ENCODE results near the gene SYNPO2L. TPM values are rescaled to one million over a fixed set of nuclear protein-coding genes. Genes with fewer than 3 reads are reported as not detected.
"Not testable (repeated sequence)": the region's sequence is repeated elsewhere in the genome, so short reads cannot be mapped to it uniquely, and the experiment has no call there.

Gene SYNPO2L, protein sequence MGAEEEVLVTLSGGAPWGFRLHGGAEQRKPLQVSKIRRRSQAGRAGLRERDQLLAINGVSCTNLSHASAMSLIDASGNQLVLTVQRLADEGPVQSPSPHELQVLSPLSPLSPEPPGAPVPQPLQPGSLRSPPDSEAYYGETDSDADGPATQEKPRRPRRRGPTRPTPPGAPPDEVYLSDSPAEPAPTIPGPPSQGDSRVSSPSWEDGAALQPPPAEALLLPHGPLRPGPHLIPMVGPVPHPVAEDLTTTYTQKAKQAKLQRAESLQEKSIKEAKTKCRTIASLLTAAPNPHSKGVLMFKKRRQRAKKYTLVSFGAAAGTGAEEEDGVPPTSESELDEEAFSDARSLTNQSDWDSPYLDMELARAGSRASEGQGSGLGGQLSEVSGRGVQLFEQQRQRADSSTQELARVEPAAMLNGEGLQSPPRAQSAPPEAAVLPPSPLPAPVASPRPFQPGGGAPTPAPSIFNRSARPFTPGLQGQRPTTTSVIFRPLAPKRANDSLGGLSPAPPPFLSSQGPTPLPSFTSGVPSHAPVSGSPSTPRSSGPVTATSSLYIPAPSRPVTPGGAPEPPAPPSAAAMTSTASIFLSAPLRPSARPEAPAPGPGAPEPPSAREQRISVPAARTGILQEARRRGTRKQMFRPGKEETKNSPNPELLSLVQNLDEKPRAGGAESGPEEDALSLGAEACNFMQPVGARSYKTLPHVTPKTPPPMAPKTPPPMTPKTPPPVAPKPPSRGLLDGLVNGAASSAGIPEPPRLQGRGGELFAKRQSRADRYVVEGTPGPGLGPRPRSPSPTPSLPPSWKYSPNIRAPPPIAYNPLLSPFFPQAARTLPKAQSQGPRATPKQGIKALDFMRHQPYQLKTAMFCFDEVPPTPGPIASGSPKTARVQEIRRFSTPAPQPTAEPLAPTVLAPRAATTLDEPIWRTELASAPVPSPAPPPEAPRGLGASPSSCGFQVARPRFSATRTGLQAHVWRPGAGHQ
- not detected for total RNA-seq

DNA sequence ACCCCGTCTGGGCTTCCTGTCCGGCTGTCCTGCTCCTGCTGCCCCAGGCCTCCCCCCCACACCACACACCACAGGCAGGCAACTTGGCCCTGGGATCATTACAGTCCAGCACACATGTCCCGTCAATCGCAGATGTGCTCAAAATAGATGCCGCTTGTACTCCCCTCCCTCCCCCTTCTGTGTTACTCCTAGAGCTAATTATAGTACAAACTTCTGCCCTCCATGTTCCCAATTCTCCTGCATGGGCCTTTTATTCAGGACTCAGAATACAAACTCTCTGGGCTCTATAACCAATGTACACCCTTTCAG is at the start of gene SYNPO2L:
SYNPO2L (minus strand) TSS at position 40 of the 309 bp plus-strand sequence. CDS start 107 bp downstream, outside the sequence.
- peak; percentile 52 for ATAC-seq
- no peak for DNase-seq (ENCODE audit: low spot score)
- intact Hi-C loops (cut with DNase I), result no loop called here

DNA sequence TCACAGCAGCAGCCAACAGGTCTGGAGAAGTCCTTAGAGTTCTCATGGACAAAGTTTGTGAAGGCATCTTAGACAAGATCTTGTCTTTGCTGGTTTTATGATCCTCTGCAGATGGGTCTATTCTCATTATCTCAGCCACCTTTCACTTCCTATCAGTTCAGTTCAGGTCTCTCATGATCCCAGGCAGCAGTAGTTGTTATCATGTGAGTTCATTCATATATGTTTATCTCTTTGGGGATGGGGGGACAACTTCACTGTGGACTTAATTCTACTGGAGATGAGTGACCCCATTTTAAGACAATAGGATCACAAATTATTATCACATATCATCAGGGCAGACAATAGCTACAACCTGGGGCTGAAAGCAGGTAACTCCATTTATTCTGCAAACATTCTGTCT is 48.1 kb upstream of the SYNPO2L start:
- intact Hi-C loops (cut with DNase I); DNase-seq (ENCODE audit: low spot score); ATAC-seq: not testable (repeated sequence)

DNA sequence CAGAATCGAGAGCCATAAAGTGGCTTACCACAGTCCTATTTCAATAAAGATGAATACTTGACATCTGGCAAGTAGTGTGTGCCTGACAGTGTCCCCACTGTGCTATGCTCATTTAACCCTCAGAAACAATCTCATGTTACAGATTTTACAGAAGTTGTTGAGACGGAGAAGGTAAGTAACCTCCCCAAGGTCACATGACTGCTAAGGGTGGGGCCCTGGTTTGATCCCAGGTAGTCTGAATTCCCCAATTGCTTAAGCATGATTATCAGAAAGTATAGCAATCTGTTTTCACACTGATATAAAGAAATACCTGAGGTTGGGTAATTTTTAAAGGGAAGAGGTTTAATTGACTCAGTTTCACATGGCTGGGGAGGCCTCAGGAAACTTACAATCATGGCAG is 43.0 kb upstream of the SYNPO2L start:
- DNase-seq (ENCODE audit: low spot score); intact Hi-C loops (cut with DNase I); ATAC-seq: not testable (repeated sequence)

DNA sequence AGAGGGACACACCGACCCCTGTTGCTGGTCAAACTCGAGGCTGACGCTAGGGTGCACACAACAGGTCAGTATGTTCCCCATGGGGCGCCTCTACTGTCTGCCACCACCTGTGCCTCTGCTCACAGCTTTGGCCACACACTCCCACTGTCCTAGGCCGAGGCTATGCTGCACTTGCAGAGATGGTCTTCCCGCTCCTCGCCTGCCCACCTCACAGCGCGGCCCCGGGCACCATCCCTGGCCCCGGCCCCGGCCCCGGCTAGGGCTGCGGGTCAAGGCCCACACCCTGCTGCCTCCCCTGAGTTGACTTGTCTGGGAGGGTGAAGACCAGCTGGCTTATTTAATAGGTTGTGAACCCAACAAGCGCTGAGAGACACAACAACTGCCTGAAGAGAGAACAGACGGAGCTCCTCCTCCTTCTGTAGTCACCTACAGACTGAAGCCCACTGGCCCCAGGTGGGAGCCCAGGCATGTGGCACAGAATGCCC is 41.9 kb upstream of the SYNPO2L start, which contains the start of gene AGAP5:
AGAP5 (minus strand) TSS at position 435 of the 485 bp plus-strand sequence; CDS start at position 81, 354 bp downstream.
- ATAC-seq; DNase-seq (ENCODE audit: low spot score); intact Hi-C loops (cut with DNase I): not testable (repeated sequence)

DNA sequence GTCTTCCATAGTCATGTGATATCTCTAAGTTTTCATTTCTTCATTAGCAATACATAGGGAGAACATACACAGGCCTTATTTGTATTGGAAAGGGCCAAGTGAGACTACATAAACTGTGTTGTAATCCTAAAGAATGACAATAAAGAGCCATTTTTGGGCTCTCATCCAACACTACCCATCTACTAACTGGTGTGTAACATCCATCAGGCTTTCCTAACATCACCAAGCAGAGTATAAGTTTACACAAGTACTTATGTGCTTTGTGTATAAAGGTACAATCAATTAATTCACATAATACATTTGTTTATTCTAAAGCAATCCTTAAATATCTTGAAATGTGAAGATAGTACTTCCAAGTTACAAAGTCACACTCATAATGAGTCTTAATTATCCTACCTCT is 39.5 kb upstream of the SYNPO2L start:
- intact Hi-C loops (cut with DNase I); ATAC-seq; DNase-seq (ENCODE audit: low spot score): not testable (repeated sequence)

DNA sequence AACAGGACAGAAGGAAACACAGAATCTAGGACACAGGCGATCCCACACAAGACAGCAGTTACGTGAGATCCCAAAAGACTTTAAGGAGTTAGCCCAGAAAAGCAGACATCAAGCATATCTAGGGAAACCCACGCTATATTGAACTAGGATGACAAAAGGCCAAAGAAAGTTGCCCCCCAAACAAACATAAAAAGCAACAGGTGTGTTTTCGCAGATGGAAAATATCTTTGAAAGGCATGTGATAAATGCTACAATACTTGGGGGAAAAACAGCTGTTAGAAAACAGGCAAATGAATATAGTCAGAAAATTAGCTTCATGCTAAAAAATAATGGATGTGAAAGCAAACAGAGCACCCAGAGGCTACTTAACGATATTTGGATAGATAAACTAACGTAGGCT is 34.9 kb upstream of the SYNPO2L start:
- ATAC-seq; intact Hi-C loops (cut with DNase I); DNase-seq (ENCODE audit: low spot score): not testable (repeated sequence)

DNA sequence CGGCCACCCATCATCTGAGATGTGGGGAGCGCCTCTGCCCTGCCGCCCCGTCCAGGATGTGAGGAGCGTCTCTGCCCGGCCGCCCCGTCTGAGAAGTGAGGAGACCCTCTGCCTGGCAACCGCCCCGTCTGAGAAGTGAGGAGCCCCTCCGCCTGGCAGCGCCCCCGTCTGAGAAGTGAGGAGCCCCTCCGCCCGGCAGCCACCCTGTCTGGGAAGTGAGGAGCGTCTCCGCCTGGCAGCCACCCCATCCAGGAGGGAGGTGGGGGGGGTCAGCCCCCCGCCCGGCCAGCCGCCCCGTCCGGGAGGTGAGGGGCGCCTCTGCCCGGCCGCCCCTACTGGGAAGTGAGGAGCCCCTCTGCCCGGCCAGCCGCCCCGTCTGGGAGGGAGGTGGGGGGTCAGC is 33.8 kb upstream of the SYNPO2L start:
- intact Hi-C loops (cut with DNase I); ATAC-seq; DNase-seq (ENCODE audit: low spot score): not testable (repeated sequence)

DNA sequence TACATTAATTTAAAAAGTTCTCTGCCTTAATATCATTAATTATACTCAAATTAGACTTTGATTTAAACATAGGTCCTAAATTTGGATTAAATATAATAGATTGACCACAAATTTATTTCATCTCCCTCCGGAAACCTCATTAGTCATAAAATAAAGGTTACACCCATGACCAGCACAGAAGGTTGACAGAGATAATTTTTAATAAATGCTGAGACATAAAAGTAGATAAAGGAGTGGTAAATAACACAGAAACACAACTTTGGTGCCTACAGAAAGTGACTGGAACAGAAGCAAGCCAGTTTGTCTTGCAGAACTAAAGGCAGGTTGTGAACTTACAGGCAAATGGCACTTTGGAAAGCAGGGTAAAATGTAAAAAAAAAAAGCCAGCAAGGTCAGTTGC is 31.8 kb upstream of the SYNPO2L start:
- DNase-seq (ENCODE audit: low spot score); intact Hi-C loops (cut with DNase I); ATAC-seq: not testable (repeated sequence)

DNA sequence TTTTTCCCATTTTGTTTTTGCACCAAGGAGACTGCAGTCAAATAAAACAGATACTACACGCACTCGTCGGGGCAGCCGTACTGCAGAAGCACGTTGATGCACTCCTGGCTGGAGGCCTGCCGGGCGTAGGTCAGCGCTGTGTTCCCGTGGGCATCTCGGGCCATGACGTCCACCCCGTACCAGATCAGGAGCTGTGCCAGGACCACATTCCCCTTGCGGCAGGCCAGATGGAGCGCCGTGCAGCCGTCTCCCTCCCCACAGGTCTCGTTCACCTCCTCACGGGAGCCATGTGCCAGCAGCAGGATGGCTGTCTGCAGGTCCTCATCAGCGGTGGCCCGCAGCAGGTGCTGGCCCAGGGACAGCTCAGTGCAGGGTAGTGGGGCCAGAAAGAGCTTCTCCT is 18.7 kb upstream of the SYNPO2L start:
- intact Hi-C loops (cut with DNase I); DNase-seq (ENCODE audit: low spot score): not testable (repeated sequence)

DNA sequence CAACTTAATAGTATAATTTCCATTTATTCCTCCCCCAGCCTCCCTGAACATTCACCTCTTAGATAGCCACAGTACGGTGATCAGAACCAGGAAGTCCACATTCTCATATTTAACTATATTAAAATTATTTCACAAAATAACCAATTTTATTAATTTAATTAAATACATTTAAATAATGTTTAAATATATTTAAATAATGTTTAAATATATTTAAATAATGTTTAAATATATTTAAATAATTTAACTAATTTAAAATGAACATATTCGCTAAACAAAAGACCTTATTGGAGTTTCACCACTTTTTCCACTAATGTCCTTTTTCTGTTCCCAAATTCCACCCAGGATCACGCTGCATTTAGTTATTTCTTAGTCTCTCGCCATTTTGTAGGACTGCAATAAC is 12.5 kb upstream of the SYNPO2L start:
- DNase-seq (ENCODE audit: low spot score); ATAC-seq; intact Hi-C loops (cut with DNase I): not testable (repeated sequence)

More for the DNA sequence above, 18.7 kb upstream of the SYNPO2L start:
- not testable (repeated sequence) for ATAC-seq

DNA sequence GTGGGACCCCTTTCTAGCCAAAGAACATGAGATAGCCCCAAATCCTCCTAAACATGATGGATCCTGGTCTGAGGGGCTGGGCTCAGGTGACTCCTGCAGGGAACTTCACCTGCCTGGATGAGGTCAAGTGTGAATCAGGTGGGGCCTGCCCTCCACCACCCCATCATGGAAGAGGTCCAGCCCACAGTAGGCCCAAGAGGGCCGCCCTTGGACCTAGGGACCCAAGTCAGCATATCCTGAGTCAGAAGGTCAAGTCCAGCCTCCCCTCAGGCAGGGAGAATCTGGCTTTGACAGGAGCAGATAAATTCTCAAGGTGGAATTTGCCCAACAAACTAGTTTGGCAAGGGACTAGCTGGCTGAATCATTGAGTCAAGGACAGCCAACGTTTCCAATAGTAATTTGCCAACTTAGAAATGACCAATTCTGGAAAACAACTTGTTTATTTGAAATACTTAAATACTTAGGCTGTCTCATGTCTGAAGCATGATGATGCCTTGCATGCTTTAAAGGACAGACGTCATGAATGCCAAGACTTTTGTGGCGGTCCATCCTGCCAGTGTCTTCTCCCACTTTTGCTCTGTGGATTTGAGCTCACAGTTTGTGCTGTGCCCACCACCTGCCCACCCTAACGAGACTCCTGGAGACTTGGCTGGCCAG is 10.5 kb upstream of the SYNPO2L start:
- not testable (repeated sequence) for ATAC-seq

DNA sequence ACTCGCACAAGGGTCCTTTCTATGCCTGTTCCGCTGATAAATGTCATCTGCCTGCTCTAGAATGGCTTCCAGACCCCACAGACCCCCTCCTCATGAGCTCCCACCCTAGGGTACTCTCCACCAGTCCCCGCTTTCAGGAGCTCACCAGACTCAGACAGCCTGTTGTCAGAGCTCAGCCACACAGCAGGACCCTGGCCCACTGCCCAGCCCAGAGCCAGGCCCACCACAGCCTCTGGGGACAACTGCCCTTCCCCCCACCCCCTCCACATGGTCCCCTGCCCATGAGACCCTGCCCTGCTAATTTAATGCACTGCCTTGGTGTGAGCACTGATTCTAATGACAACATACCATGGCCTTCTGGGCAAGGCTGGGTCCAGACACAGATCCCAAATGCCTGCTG is 9.8 kb upstream of the SYNPO2L start:
- ATAC-seq; DNase-seq (ENCODE audit: low spot score); intact Hi-C loops (cut with DNase I): not testable (repeated sequence)

More for the DNA sequence above, 10.5 kb upstream of the SYNPO2L start:
- intact Hi-C loops (cut with DNase I); DNase-seq (ENCODE audit: low spot score): not testable (repeated sequence)

DNA sequence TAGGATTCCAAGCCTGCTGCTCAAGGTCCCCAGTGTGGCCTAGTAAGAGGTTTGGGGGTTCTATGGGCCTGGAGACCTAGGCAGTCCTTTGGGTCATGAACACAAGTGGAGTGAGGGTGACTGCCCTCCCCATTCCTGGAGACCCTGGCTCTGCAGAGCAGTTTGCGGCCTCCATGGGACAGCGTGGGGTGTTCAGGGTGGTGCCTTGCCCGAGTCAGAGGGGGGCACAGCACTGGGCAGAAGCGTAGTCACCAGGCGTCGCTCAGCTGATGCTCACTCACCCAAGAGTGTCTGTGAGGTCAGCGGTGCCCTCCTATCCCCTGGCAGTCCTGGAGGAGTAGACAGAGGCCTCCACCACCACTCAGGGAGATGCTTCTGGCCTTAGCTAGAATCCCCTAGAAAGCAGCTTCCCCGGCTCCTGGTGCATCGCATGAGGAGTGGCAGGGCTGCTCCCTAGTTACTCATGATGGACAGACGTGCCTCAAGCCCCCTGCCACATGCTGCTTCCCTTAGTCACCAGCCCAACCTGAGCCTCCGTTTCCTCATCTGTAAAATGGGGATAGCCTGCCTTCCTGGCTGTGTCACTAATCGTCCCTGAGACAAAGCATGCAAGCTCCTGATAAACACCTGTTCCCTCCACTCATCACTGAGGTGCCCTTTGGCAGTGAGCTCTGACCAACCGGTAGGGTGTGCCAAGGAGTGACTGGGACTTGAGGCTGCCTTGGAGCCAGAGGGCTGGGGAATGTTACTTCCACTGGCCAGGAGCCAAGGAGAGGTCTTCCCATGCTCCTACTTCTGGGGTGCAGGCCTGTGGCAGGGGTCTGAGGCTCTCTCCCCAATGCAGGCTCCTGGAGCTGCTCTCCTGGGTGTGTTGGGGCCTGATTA is 8.6 kb upstream of the SYNPO2L start:
- intact Hi-C loops (cut with DNase I); DNase-seq (ENCODE audit: low spot score); ATAC-seq: not testable (repeated sequence)

DNA sequence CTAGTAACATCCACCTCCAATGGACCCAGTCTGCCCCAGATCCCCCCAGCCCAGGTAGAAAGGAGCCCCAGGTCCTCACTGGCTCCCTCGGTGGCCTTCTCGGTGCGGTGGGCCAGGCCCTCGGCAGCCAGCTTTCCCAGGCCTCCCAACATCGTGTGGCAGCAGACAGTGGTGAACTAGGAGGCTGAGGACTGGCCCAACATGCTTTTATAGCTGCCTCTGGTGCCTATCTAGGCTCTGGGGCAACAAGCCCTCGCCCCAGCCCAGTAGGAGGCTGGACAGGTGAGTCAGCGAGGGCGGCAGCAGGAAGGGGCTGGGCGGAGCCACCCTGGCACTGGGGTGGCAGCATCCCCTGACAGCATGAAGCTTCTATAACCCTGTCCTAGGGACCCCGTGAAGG is 7.8 kb upstream of the SYNPO2L start:
- DNase-seq (ENCODE audit: low spot score); ATAC-seq; intact Hi-C loops (cut with DNase I): not testable (repeated sequence)

DNA sequence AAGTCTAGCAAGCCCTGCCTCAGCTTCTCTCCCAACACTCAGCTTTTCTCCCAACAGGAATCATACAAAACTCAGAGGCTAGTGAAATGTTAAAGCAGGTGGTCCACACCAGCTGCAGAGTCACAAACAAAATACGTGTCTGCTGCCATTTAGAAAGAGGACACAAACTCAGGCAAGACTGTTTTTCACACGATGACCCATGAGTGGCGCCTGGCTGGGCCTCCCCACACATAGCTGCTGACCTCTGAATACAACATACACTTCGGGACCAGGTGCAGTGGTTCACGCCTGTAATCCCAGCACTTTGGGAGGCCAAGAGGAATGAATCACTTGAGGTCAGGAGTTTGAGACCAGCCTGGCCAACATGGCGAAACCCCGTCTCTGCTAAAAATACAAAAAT is 6.9 kb upstream of the SYNPO2L start:
- intact Hi-C loops (cut with DNase I); ATAC-seq; DNase-seq (ENCODE audit: low spot score): not testable (repeated sequence)

DNA sequence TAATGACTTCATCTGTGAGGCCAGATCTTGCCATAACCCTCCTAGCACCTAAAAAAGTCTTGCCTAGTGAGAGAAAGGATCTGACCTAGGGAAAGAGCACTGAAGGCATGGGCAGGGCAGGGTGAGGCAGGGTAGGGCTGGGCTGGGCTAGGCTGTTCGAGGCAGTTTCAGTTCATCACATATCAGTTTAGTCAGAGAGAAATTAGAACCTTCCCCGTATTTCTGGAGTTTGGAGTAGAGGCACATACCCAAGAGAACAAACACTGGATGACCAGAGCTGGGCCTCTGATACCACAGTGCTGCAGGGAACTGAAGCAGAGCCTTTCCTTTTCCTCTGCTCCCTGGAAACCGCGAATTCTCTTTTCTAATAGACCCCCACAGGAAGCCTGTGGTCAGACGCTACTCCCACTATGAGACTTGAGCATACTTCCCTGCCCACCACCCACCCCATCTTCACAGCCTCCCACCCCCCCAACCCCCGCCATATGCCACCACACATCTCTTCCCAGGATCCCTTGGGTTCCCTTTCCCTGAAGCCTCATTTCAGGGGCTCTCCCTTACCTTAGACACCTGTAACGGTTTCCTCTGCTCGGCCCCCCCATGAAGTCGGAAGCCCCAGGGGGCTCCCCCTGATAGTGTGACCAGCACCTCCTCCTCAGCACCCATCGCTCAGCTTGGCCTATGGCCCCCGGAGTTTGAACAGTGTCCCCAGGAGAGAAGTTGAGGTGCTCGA is 406 bp downstream of the SYNPO2L start:
- ATAC-seq (peak; percentile 71), DNase-seq (ENCODE audit: low spot score) (no peak)
- intact Hi-C loops (cut with DNase I), result no loop called here

DNA sequence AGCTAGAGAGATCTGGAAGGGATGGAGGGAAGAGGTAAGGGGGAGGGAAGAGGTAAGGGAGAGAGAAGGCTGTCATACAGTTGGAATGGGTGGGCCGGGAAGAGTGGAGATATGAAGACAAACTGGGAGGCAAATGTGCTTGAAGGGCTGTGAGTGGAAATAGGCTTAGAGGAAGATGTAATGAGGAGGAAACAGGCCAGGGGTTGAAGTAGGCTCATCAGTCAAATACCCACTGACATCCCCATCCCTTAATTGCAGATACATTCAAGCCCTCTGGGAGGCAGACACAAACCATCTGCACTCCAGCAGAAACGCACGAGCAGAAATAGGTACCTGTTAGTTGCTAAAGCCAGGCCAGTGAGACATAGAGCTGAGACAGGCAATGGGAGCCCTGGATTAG is 2.1 kb downstream of the SYNPO2L start:
- intact Hi-C loops (cut with DNase I), result no loop called here
- DNase-seq (ENCODE audit: low spot score) (no peak), ATAC-seq (no peak)
